GM19351 (cell line): ENCODE results near the gene MED7.

Experiments
- ATAC-seq: cut with Tn5 transposase; IDR thresholded peaks from one replicate; pipeline ENCODE4 v1.9.1; 2021; ENCODE audit warnings: mild to moderate bottlenecking, moderate library complexity; ENCODE audit not compliant: unreplicated experiment

Gene MED7

GRCh38 chr5:157164521-157164920, 21.9 kb upstream of the MED7 start:
- no peak for ATAC-seq

DNA sequence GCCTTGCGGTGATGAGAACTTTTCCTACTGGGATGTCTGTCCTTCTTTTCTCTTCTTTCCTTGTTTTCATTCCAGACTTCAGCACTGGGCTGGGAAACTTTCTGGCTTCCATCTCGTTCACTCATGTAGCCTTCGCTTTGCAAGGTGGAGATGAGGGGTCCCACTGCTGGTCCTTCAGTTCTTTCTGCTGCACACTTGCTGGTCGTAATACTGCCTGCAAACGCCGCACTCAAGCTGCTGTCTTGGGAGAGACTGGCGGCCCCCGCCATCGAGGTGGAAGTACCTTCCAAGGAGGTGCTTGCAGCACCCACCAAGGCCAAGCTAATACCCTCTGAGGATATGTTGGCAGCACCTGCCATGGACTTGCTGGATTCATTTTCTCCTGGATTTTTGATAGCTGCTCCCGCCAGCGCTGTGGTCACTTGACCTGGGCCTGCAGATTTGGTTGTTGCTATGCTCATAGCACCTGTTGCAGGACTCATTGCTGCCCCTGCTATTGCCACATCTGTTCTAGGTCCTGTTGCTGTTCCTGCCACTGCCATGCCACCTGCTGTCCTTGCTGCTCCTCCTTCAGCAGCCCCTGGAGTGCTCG, 20.4 kb upstream of the MED7 start:
- ATAC-seq: no peak

DNA sequence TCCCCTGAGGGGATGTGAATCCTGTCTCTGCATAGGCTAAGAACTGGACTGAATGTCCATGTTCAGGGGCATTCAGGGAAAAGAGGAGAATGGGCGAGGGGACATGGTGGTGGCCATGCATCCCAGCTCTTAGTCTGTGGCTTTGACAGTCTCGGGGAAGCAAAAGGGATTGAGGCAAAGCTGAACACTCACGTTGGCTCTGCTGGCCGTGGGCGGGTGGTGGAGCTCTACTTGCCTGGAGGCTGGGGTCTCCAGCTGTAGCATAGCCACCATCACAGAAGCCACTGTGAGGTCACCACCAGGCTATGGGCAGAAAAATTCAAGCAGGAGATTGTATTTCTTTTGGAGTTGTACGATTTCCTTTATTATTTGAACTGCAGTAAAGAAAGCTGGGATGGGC, 19.3 kb upstream of the MED7 start:
- no peak for ATAC-seq

DNA sequence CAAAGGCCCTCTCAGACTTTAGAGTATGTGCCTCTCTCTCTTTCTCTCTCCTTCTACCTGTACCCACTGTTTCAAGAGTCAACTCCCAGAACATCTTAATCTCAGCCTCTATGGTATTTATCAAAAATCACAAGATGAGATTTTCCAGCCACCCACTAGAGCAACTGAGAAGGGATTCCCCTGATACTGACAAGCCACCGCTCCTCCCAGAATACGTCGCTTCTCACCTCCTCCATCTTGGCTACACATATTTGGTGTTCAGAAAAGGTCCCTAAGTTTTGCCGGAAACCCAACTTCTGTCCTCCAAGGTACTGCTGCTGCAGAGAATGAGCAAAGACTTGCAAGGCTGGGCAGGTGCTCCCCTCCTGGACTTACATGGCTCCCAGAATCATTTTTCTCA, 17.3 kb upstream of the MED7 start:
- no peak for ATAC-seq

DNA sequence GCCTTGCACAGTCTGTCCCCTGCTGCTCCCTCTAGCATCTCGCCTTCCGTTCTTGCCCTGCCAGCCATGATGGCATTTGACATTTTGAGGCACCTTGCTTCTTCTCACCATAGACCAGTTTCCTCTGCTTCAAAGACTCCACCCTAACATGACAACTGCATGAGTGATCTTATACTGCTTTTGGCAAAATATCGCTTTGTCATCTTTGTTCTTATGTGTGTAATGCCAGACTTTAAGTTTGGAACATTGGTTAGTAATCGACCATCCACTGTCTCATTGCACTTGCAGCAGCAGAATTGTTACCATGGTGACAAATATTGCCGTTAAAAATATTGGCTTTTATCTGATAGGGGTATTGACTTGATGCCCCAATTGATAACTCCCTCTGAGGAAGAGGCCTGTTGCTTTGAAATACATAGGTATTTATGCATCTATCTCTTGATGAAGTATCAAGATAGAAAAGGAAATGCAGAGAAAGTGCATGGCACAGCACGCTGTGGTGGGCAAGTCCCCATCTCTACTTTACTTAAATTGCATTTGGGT, 16.6 kb upstream of the MED7 start:
- no peak for ATAC-seq

- ATAC-seq: no peak
Measured at GRCh38 chr5:157157293-157157891, 14.7 kb upstream of the MED7 start.

GRCh38 chr5:157155297-157155696, 12.6 kb upstream of the MED7 start:
- ATAC-seq: no peak

DNA sequence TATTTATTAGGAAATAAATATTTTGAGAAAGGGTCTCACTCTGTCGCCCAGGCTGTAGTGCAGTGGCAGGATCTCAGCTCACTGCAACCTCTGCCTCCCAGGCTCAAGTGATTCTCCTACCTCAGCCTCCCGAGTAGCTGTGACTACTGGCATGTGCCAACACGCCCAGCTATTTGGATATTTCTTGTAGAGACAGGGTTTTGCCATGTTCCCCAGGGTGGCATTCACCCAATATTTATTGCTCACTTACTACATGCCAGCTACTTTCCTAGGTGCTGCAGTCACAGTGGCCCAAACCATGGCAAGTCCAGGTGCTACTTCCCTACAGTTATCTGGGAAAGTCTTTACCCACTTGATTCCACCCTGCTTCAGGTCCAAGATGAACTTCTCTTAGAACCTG, 8.3 kb upstream of the MED7 start:
- no peak for ATAC-seq

- ATAC-seq: peak; percentile 83
Measured at GRCh38 chr5:157148734-157149615, 6.3 kb upstream of the MED7 start.

GRCh38 chr5:157143127-157143971, 684 bp upstream of the MED7 start:
- ATAC-seq: peak; percentile 33

DNA sequence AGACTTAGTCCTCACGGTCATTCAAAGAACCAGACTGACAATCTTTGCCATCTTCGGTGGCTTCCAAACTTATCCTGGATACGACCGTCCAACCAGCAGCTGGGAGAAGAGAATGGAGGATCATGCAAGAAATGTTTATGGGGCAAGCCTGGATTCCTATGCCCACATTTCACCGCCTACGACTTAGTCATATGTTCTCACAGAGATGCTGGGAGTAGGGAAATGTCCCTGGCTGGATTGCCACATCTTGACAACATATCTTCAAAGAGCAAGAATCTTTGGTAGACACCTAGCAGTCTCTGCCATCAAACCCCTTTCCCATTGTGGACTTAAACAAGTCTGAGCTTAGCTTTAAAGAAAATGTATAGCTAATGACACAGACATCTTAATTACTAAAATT, 5.0 kb downstream of the MED7 start:
- no peak for ATAC-seq

- no peak for ATAC-seq
Measured at GRCh38 chr5:157132281-157132612, 10.4 kb downstream of the MED7 start.

GRCh38 chr5:157130925-157131324, 11.7 kb downstream of the MED7 start:
- ATAC-seq: peak; percentile 49

GRCh38 chr5:157121709-157122108, 21.0 kb downstream of the MED7 start:
- ATAC-seq: no peak

DNA sequence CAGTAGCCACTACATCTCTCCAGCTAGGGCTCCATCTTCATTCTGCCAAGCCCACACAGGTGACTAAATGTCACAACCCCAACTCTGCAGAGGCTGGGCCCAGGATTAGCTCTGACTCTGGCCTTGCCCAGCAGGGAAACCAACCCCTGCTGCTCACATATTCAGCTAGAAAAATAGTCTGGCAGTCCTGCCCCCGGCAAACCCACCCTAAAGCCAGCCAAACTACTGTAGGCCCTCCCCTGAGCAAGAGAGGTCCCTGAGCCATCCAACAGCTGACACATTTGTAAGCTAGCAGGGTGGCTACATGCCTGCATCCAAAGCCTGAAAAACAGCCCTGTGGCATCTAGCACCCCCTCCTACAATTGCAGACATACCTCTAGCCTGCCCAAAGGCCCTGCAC, 22.6 kb downstream of the MED7 start:
- no peak for ATAC-seq

DNA sequence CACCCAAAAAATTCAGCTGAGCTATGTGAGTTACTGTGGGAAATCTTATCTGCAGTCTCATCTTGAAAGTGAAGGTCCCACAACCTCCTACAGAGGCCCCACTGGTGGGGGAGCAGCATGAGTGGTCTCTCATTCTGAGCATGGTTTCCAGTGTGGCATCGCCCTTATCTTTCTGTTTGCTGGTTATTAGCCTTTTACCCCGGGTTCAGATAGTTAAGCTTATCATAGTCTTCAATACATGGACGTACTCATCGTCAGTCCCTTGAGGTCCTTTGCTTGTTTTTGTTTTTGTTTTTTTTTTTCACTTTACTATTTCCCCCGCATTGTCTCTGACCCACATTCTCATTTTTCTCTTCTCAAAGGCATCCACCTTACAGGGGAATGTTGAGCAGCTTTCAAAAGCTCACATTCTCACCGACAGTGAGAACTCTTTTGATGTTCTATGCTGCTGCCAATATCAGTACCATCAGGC, 26.1 kb downstream of the MED7 start:
- ATAC-seq: peak; percentile 84

DNA sequence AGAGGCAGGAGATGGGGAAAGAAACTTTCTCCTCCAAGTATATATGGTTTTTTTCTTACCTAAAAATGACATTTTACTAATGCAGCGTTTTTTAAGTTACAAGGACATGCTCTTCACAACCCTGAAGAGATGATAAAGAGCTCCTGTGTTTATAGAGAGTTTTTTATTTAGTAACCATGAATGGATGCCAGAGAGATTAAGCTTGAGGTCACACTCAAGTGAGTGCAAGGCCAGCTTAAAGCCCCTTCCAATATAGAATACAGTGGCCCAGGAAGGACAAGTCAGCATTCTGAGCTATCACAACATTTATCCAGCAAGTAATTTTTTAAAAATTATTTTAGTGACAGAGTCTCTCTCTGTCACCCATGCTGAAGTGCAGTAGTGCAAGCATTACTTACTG, 27.2 kb downstream of the MED7 start:
- ATAC-seq: no peak

DNA sequence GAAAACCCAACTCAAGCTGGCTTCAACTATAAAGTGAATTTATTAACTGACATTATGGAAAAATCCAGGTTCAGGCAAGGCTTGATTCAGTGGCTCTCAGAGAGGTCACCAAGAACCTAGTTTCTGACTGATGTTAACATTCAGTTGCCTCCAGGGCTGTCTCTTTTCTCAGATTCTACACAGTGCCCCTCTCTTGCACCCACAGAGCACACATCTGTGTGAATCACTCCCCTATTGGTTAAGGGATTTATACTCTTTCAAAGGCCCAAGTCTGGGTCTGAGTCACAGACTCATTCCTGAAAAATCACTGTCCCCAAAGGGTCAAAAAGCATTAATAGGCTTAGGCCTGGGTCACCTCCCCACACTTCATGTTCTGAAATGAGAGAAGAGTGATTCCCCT, 27.7 kb downstream of the MED7 start:
- ATAC-seq: no peak

GRCh38 chr5:157113002-157113401, 29.7 kb downstream of the MED7 start:
- ATAC-seq: no peak

- ATAC-seq: peak; percentile 74
Measured at GRCh38 chr5:157109744-157110143, 32.9 kb downstream of the MED7 start.

DNA sequence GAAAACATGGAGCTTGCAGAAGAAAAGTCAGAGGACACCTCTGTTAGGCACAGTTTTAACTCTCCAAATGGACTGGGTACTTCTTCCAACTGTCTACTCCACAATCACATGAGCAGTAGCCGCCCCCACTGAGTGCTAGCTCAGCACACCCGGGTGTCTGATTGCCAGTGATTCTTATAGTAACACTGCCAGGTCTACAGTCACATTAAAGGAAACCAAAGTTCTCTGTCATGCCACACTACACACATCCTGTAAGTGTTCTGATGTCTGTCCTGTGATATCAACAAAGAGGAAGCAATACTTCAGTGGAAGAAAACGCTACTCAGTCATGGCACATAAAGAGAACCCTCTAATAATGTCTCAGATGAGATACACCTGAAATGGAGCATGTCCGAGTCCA, 33.7 kb downstream of the MED7 start, which contains the start of gene HAVCR2:
TSS of gene HAVCR2 (minus strand) at position 69 of the 400 bp plus-strand sequence. CDS start at position 8, 61 bp downstream.
- ATAC-seq: peak; percentile 85
